Natural killer cell (primary cell): ENCODE data around the gene IL6R. TPM values are rescaled to one million over a fixed set of nuclear protein-coding genes. Genes with fewer than 3 reads are reported as not detected.
A peak's percentile ranks its signal among the peaks of the same experiment; 100 is the strongest.
"Not testable (repeated sequence)": the region's sequence is repeated elsewhere in the genome, so short reads cannot be mapped to it uniquely, and the experiment has no call there.

ENCODE experiments used
- ATAC-seq, 3 donors: fragments of 150-1000 bp in 2 of 3; fragments of 200-7000 bp in 1 of 3; cut with Tn5 transposase; 1 replicate in 1 of 3; 2 replicates in 2 of 3; pipeline ENCODE4 v1.10.0; 2021; ENCODE audit warnings: mild to moderate bottlenecking in 2 of 3, moderate library complexity in 2 of 3
- DNase-seq, 2 donors: peaks; one replicate each; pipeline versions ENCODE4 v3.0.0 to v3.0.0-alpha.2; 2013 to 2021; ENCODE audit warnings: mixed read lengths in 1 of 2
- H3K27ac ChIP-seq: one replicate; pipeline ENCODE4 v1.5.1; 2013; ENCODE audit warnings: mild to moderate bottlenecking, low read length
- H3K27me3 ChIP-seq: one replicate; pipeline ENCODE4 v1.6.1; 2013; ENCODE audit warnings: low read length; ENCODE audit not compliant: control insufficient read depth, insufficient read depth
- H3K36me3 ChIP-seq: one replicate; pipeline ENCODE4 v1.6.1; 2013; ENCODE audit warnings: low read length; ENCODE audit not compliant: control insufficient read depth, insufficient read depth
- H3K4me1 ChIP-seq: one replicate; pipeline ENCODE4 v1.6.1; 2013; ENCODE audit warnings: low read length; ENCODE audit not compliant: control insufficient read depth, insufficient read depth
- H3K4me3 ChIP-seq: one replicate; pipeline ENCODE4 v1.5.1; 2013; ENCODE audit warnings: low read length
- H3K9me3 ChIP-seq: one replicate; pipeline ENCODE4 v1.6.1; 2013; ENCODE audit warnings: low read length; ENCODE audit not compliant: control insufficient read depth, insufficient read depth
- H3K27ac Mint-ChIP-seq, 2 donors: one replicate each; pipeline ENCODE4 v1.8.0; 2022; ENCODE audit warnings: mild to moderate bottlenecking in 2 of 2, mixed read lengths in 2 of 2, moderate library complexity in 1 of 2
- H3K27me3 Mint-ChIP-seq, 2 donors: one replicate each; pipeline ENCODE4 v1.8.0; 2022; ENCODE audit warnings: low read depth in 2 of 2, mixed read lengths in 2 of 2
- H3K36me3 Mint-ChIP-seq: one replicate; pipeline ENCODE4 v1.8.0; 2022; ENCODE audit warnings: mixed read lengths
- H3K4me1 Mint-ChIP-seq, 2 donors: one replicate each; pipeline ENCODE4 v1.8.0; 2022; ENCODE audit warnings: mixed read lengths in 2 of 2
- H3K4me3 Mint-ChIP-seq: one replicate; pipeline ENCODE4 v1.8.0; 2022; ENCODE audit warnings: mild to moderate bottlenecking, moderate library complexity, mixed read lengths
- H3K9me3 Mint-ChIP-seq, 2 donors: one replicate each; pipeline ENCODE4 v1.8.0; 2022; ENCODE audit warnings: mixed read lengths in 2 of 2
- WGBS: methylation state at CpG from one replicate; pipeline ENCODE4 v1.1.7; 2013; ENCODE audit warnings: missing lambda C conversion rate; ENCODE audit not compliant: insufficient coverage; 5-methylcytosine and 5-hydroxymethylcytosine counted together
- intact Hi-C: fragments of 100-400 bp; cut with micrococcal nuclease; formaldehyde crosslinking; loops from one replicate; pipeline ENCODE4 v1.14.2; 2022
- total RNA-seq, 4 donors: library from RNA; stranded (reverse); fragments of 120-200 nt in 1 of 4; gene quantifications; one replicate each; pipeline versions ENCODE4 v1.2.3 to v1.2.4, GENCODE V29; 2013 to 2022
- TF ChIP-seq, protein P1 (sequence below): fragments of 200-600 bp; IDR thresholded peaks from one replicate; pipeline ENCODE4 v1.8.0; 2022; ENCODE audit warnings: antibody characterized with exemption

IL6R gene
- total RNA-seq, 3 donors from 2014 or later (not counting 1 experiment from before 2014, with no cell fraction given) = 2.0 to 10.6 (median 3.8) TPM

DNA sequence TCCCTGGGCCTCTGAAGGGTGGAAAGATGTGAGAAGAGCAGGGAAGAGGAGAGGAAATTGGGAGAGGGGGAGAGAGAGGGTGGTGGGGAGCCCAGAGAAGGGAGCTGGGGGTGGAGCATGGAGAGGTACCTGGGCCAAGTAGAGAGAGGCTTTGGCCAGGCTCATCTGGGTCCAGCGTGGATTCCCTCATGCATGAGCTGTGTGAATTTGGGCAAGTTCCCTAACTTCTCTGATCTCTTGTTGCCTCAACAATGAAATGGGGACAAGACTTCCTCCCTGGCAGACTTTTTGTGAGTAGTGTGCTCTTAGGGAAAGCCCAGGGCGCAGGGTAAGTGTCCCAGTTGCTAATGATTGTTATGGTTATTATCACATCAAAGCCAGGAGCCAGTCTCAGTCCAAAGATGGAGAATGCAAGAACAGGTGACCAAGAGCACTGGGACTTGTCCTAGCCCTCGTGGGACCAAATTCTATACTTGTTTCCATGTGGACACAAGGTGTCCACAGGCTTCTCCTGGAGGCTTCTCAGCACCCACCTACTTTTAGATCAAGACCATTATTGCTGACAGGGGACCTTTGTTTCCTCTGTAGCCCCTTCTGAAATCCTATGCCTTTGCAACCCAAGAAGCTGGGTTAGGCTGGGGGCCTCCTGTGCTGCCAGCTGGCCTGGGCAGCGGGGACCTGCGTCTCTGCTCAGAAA is 13.9 kb downstream of the IL6R start:
- no peak overlapping the region for H3K4me3 ChIP-seq
- H3K36me3 Mint-ChIP-seq = no peaks in the 10 kb centered on the region

DNA sequence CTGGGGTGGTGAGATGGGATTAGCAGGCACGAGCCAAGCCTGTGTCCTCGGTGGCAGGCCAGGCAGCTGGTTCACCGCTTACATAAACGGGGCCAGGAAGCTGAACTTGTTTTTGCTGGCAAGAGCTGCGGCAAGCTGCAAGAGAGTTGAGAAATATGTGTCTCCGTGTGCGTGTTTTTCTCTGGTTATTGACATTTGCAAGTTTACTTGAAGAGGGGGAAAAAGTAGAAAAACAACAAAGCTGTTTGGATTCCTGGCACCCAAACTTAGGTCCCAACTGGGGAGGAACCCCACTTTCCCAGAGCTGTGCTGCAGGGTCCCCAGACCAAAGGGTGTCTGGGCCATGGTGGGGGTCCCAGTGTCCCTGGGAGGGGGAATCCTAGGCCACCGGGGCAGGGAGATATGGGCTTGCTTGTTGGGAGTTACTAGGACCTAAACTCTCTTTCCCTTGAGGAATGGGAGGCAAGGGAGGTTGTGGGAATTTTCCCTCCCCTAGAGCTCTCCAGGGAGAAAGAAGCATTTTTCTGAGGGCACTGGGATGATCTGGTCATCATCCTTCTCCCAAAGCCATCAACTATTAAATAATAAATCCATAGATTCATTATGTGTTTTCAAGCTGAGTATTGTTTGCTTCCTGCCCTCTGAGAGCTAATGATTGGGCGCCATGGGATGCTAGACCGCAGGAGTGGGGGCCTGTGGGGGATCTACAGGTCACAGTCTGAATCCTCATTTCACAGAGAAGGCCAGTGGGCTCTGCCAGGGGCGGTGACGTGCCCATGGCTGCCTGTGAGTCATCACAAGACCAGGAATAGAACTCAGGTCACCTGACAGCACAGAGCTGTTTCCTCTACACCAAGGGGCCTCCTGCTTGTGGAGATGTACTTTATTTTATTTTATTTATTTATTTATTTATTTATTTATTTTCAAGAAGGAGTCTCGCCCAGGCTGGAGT is 14.8 kb downstream of the IL6R start:
- H3K27ac Mint-ChIP-seq = peak overlapping the region in 1 of 2 donors; percentile 51
- peak; percentile 36 to 73 (median 62) for ATAC-seq
- peaks cover 8 to 11% of the 10 kb centered on the region in 2 donors for H3K27me3 Mint-ChIP-seq
- no peaks in the 10 kb centered on the region for H3K27me3 ChIP-seq
- H3K4me3 ChIP-seq = no peak overlapping the region
- DNase-seq = peak in 1 of 2 donors; percentile 68
- WGBS = 22% methylated on average over 12 of the region's 13 CpGs
- TF ChIP-seq, protein P1, sequence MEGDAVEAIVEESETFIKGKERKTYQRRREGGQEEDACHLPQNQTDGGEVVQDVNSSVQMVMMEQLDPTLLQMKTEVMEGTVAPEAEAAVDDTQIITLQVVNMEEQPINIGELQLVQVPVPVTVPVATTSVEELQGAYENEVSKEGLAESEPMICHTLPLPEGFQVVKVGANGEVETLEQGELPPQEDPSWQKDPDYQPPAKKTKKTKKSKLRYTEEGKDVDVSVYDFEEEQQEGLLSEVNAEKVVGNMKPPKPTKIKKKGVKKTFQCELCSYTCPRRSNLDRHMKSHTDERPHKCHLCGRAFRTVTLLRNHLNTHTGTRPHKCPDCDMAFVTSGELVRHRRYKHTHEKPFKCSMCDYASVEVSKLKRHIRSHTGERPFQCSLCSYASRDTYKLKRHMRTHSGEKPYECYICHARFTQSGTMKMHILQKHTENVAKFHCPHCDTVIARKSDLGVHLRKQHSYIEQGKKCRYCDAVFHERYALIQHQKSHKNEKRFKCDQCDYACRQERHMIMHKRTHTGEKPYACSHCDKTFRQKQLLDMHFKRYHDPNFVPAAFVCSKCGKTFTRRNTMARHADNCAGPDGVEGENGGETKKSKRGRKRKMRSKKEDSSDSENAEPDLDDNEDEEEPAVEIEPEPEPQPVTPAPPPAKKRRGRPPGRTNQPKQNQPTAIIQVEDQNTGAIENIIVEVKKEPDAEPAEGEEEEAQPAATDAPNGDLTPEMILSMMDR = no peak
- H3K4me1 Mint-ChIP-seq = peaks cover 4 to 13% of the 10 kb centered on the region in 2 donors
- no peaks in the 10 kb centered on the region for H3K9me3 ChIP-seq
- H3K36me3 Mint-ChIP-seq = no peaks in the 10 kb centered on the region
- intact Hi-C loops = no loop called here
- peak overlapping the region; percentile 8 for H3K27ac ChIP-seq
- peaks cover 30% of the 10 kb centered on the region for H3K4me1 ChIP-seq
- H3K4me3 Mint-ChIP-seq = peak overlapping the region; percentile 28
- no peaks in the 10 kb centered on the region for H3K36me3 ChIP-seq
- no peaks in the 10 kb centered on the region for H3K9me3 Mint-ChIP-seq

More for the DNA sequence above, 13.9 kb downstream of the IL6R start:
- TF ChIP-seq, protein P1 = no peak
- H3K27me3 Mint-ChIP-seq = peaks cover 8 to 11% of the 10 kb centered on the region in 2 donors
- peak overlapping the region in 1 of 2 donors; percentile 51 for H3K27ac Mint-ChIP-seq
- H3K36me3 ChIP-seq = no peaks in the 10 kb centered on the region
- 55% methylated on average over 5 of the region's 5 CpGs for WGBS
- no peak overlapping the region for H3K27ac ChIP-seq
- no peaks in the 10 kb centered on the region for H3K27me3 ChIP-seq
- DNase-seq = peak in 1 of 2 donors; percentile 38
- intact Hi-C loops = no loop called here
- H3K4me1 Mint-ChIP-seq = peaks cover 4 to 13% of the 10 kb centered on the region in 2 donors
- H3K9me3 Mint-ChIP-seq = no peaks in the 10 kb centered on the region
- H3K9me3 ChIP-seq = no peaks in the 10 kb centered on the region
- H3K4me3 Mint-ChIP-seq = peak overlapping the region; percentile 28
- H3K4me1 ChIP-seq = peaks cover 30% of the 10 kb centered on the region
- no peak for ATAC-seq

DNA sequence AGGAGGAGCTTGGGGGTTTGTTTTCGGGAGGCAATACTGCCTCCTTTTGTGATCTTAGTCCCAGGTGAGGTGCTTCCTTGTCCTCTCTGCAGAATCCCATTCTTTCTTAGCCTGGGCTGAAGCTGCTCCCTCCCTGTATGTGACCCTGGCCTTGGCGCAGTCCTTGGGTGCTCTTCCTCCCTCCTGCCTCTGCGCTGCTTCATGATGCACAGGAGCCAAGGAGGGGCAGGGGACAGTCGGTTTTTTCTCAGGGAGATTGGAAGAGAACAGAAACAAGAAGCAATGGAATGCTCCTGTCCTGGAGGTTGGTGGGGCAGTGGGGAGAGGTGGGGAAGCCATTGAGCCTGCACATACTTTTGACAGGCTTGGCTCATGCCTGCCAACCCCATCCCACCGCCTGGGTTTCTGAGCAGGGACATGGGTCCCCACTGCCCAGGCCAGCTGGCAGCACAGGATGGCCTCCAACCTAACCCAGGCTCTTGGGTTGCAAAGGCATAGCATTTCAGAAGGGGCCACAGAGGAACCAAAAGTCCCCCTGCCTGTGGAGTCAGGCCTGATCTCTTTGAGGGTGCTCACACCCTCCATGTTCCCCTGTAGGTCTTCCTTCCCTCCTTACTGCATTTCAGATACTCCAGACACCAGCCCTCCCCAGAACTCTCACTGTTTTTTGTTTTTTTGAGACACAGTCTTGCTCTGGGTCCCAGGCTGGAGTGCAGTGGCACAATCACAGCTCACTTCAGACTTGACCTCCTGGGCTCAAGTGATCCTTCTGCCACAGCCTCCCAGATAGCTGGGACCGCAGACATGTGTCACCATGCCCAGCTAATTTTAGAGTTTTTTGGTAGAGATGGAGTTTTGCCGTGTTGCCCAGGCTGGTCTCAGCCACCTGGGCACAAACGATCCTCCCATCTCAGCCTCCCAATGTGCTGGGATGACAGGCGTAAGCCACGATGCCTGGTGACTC is 16.1 kb downstream of the IL6R start:
- 89% methylated on average over 7 of the region's 10 CpGs for WGBS
- no peak overlapping the region for H3K27ac Mint-ChIP-seq
- Histone ChIP-seq H3K27ac (no peak overlapping the region), H3K4me1 (peaks cover 30% of the 10 kb centered on the region), H3K27me3 (no peaks in the 10 kb centered on the region), H3K36me3 (no peaks in the 10 kb centered on the region), H3K9me3 (no peaks in the 10 kb centered on the region), H3K4me3 (no peak overlapping the region)
- no peak for ATAC-seq
- TF ChIP-seq, protein P1 = no peak
- intact Hi-C loops = no loop called here
- H3K27me3 Mint-ChIP-seq = peaks cover 8 to 13% of the 10 kb centered on the region in 2 donors
- H3K4me1 Mint-ChIP-seq = peaks cover 4 to 13% of the 10 kb centered on the region in 2 donors
- no peak for DNase-seq
- H3K9me3 Mint-ChIP-seq = no peaks in the 10 kb centered on the region
- no peaks in the 10 kb centered on the region for H3K36me3 Mint-ChIP-seq
- H3K4me3 Mint-ChIP-seq = no peak overlapping the region

DNA sequence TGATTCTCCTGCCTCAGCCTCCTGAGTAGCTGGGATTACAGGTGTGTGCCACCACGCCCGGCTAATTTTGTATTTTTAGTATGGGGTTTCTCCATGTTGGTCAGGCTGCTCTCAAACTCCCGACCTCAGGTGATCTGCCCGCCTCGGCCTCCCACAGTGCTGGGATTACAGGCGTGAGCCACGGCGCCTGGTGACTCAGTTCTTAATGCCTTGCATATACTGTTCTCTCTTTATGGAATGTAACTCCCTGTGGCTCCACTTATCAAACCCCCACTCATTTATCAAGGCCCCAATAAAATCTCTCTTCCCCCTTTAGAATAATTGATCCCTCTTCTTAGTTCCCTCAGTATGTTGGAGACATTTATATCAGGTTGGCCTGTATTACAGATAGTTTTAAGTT is 16.9 kb downstream of the IL6R start:
- peaks cover 30% of the 10 kb centered on the region for H3K4me1 ChIP-seq
- H3K27ac Mint-ChIP-seq, H3K4me3 ChIP-seq, H3K9me3 ChIP-seq, H3K9me3 Mint-ChIP-seq, intact Hi-C loops, ATAC-seq, H3K27ac ChIP-seq, DNase-seq, H3K27me3 ChIP-seq, H3K4me3 Mint-ChIP-seq, H3K36me3 ChIP-seq, H3K36me3 Mint-ChIP-seq: not testable (repeated sequence)
- H3K4me1 Mint-ChIP-seq = peaks cover 4 to 13% of the 10 kb centered on the region in 2 donors
- H3K27me3 Mint-ChIP-seq = peaks cover 8 to 13% of the 10 kb centered on the region in 2 donors
- WGBS = 93% methylated on average over 8 of the region's 8 CpGs
